Measurements from ENCODE around the gene C10orf62. TPM values are rescaled to one million over a fixed set of nuclear protein-coding genes. Genes with fewer than 3 reads are reported as not detected.

The C10orf62 gene
- total and polyA plus RNA-seq, 9 of the 15 experiments (the other 6 are each of a cell fraction or from before 2014, with no cell fraction given), result not detected

- TF ChIP-seq ZNF282 (CRISPR knock-in tag; IDR thresholded peaks at IDR 0.05) (no peak), CBX5 (IDR thresholded peaks at IDR 0.05; ENCODE audit: borderline replicate concordance, low read depth) (no peak), RBM34 (IDR thresholded peaks at IDR 0.05; ENCODE audit: borderline replicate concordance, insufficient read depth, low read length) (no peak), ZKSCAN8 (CRISPR knock-in tag; IDR thresholded peaks at IDR 0.05) (no peak), SIX5 (IDR thresholded peaks at IDR 0.05; ENCODE audit: borderline replicate concordance in 1 of 2, insufficient read depth in 1 of 2, low read depth in 1 of 2, low read length in 2 of 2) (peak; percentile 54 to 61; a peak in 3 of 4 replicates), ILK (tag; IDR thresholded peaks at IDR 0.05; ENCODE audit: borderline replicate concordance, low read depth) (no peak), FOS (IDR thresholded peaks at IDR 0.05; ENCODE audit: extremely low read depth, insufficient read length) (peak; percentile 89), HNRNPK (IDR thresholded peaks at IDR 0.05; ENCODE audit: low read depth, low read length, poor library complexity, severe bottlenecking) (no peak), MECOM (CRISPR knock-in tag; IDR thresholded peaks at IDR 0.05) (no peak), SAFB2 (IDR thresholded peaks at IDR 0.05; ENCODE audit: borderline replicate concordance, low read depth, low read length, severe bottlenecking) (no peak), MTA2 (IDR thresholded peaks at IDR 0.05; ENCODE audit: low read depth) (no peak), ERF (CRISPR knock-in tag; IDR thresholded peaks at IDR 0.05) (no peak)
- TF ChIP-seq, protein P1, sequence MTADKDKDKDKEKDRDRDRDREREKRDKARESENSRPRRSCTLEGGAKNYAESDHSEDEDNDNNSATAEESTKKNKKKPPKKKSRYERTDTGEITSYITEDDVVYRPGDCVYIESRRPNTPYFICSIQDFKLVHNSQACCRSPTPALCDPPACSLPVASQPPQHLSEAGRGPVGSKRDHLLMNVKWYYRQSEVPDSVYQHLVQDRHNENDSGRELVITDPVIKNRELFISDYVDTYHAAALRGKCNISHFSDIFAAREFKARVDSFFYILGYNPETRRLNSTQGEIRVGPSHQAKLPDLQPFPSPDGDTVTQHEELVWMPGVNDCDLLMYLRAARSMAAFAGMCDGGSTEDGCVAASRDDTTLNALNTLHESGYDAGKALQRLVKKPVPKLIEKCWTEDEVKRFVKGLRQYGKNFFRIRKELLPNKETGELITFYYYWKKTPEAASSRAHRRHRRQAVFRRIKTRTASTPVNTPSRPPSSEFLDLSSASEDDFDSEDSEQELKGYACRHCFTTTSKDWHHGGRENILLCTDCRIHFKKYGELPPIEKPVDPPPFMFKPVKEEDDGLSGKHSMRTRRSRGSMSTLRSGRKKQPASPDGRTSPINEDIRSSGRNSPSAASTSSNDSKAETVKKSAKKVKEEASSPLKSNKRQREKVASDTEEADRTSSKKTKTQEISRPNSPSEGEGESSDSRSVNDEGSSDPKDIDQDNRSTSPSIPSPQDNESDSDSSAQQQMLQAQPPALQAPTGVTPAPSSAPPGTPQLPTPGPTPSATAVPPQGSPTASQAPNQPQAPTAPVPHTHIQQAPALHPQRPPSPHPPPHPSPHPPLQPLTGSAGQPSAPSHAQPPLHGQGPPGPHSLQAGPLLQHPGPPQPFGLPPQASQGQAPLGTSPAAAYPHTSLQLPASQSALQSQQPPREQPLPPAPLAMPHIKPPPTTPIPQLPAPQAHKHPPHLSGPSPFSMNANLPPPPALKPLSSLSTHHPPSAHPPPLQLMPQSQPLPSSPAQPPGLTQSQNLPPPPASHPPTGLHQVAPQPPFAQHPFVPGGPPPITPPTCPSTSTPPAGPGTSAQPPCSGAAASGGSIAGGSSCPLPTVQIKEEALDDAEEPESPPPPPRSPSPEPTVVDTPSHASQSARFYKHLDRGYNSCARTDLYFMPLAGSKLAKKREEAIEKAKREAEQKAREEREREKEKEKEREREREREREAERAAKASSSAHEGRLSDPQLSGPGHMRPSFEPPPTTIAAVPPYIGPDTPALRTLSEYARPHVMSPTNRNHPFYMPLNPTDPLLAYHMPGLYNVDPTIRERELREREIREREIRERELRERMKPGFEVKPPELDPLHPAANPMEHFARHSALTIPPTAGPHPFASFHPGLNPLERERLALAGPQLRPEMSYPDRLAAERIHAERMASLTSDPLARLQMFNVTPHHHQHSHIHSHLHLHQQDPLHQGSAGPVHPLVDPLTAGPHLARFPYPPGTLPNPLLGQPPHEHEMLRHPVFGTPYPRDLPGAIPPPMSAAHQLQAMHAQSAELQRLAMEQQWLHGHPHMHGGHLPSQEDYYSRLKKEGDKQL (CRISPR knock-in tag; IDR thresholded peaks at IDR 0.05; ENCODE audit: borderline replicate concordance), result no peak
- TF ChIP-seq, protein P2, sequence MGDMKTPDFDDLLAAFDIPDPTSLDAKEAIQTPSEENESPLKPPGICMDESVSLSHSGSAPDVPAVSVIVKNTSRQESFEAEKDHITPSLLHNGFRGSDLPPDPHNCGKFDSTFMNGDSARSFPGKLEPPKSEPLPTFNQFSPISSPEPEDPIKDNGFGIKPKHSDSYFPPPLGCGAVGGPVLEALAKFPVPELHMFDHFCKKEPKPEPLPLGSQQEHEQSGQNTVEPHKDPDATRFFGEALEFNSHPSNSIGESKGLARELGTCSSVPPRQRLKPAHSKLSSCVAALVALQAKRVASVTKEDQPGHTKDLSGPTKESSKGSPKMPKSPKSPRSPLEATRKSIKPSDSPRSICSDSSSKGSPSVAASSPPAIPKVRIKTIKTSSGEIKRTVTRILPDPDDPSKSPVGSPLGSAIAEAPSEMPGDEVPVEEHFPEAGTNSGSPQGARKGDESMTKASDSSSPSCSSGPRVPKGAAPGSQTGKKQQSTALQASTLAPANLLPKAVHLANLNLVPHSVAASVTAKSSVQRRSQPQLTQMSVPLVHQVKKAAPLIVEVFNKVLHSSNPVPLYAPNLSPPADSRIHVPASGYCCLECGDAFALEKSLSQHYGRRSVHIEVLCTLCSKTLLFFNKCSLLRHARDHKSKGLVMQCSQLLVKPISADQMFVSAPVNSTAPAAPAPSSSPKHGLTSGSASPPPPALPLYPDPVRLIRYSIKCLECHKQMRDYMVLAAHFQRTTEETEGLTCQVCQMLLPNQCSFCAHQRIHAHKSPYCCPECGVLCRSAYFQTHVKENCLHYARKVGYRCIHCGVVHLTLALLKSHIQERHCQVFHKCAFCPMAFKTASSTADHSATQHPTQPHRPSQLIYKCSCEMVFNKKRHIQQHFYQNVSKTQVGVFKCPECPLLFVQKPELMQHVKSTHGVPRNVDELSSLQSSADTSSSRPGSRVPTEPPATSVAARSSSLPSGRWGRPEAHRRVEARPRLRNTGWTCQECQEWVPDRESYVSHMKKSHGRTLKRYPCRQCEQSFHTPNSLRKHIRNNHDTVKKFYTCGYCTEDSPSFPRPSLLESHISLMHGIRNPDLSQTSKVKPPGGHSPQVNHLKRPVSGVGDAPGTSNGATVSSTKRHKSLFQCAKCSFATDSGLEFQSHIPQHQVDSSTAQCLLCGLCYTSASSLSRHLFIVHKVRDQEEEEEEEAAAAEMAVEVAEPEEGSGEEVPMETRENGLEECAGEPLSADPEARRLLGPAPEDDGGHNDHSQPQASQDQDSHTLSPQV (IDR thresholded peaks at IDR 0.05), result no peak
Observed at GRCh38 chr10:97632949-97633884, 43.7 kb downstream of the C10orf62 start, which contains the start of gene MORN4 (continued).

Measured in K562 (cell line).